ENCODE measurements around the gene RGR. TPM values are rescaled to one million over a fixed set of nuclear protein-coding genes. Genes with fewer than 3 reads are reported as not detected.

Gene RGR
- total RNA-seq, 2 experiments from 2014 or later, result not detected

DNA sequence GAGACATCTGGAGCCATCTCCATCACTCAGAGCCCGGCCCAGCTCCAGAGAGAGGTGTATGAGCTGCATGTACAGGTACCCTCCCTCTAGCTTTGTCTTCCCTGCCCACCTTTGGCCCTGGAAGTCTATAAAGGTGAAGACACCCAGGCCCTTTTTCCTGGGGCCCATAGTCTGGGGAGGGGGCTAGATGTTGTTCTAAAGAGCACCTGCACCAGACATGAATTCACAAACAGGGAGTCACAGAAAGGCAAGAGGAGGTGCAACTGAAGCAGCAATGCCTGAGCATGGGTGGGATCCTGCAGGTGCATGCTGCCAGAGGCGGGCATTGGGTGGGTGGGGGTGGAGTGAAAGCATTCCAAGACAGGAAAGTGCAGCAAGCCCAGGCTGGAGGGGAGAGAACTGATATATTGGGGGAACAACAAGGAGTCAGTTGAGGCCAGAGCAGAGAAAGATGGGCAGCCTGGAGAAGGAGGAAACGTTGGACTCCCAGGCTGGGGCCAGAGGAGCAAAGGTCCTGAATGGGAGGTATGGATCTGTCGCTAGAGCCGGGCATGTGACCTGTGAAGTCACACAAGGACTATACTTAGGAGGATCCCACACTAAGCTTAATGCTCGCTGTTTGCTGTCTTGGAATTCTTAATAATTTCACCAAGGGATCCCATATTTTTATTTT is 38.9 kb upstream of the RGR start:
- Mint-ChIP-seq H3K27me3 (peaks cover 5% of the 10 kb centered on the region), H3K27ac (no peak overlapping the region), H3K36me3 (no peaks in the 10 kb centered on the region), H3K9me3 (no peaks in the 10 kb centered on the region), H3K4me3 (no peak overlapping the region), H3K4me1 (peaks cover 3% of the 10 kb centered on the region)
- POLR2A ChIA-PET, result no interaction called here
- DNase-seq (no peak), ATAC-seq (ENCODE audit: low read depth) (no peak)

DNA sequence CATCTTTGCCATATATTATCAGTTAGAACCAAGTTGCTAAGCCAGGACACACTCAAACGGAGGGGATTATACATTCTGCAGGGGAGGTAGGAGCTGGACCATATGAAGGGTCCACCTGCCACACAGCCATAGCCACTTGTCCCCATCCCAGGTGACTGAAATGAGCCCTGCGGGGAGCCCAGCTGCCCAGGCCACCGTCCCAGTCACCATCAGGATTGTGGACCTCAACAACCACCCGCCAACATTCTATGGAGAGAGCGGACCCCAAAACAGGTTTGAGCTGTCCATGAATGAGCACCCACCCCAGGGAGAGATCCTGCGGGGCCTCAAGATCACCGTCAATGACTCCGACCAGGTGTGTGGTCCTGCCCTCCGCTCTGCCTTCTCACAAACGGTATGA is 36.8 kb upstream of the RGR start:
- Mint-ChIP-seq H3K27me3 (peaks cover 5% of the 10 kb centered on the region), H3K4me1 (peaks cover 3% of the 10 kb centered on the region)
- POLR2A ChIA-PET, result no interaction called here

DNA sequence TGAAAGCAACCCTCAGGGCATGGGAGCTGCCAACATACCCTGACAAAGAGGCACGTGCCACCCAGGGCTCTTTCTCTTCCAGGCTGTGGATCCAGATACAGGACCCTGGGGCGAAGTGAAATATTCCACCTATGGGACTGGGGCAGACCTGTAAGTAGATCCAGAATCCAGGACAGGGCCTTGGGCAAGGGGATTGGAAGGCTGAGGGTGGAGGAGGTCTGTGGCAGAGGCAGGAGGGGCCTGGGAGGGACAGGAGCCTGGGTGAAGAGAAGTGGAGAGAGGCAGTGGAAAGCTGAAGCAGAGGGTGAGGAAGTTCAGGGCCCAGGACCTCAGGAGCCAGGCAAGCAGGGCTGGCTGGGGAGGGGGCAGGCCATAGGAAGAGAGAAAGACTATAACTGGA is 33.3 kb upstream of the RGR start:
- H3K27ac Mint-ChIP-seq, result no peak overlapping the region
- ATAC-seq (ENCODE audit: low read depth) (no peak), DNase-seq (no peak)
- no peaks in the 10 kb centered on the region for H3K36me3 Mint-ChIP-seq
- POLR2A ChIA-PET, result no interaction called here
- H3K27me3 Mint-ChIP-seq, result peaks cover 5% of the 10 kb centered on the region
- H3K4me1 Mint-ChIP-seq, result no peaks in the 10 kb centered on the region
- no peaks in the 10 kb centered on the region for H3K9me3 Mint-ChIP-seq
- H3K4me3 Mint-ChIP-seq, result no peak overlapping the region

More for the DNA sequence above, 36.8 kb upstream of the RGR start:
- DNase-seq (no peak), ATAC-seq (ENCODE audit: low read depth) (no peak)
- no peak overlapping the region for H3K27ac Mint-ChIP-seq
- H3K4me3 Mint-ChIP-seq, result no peak overlapping the region
- no peaks in the 10 kb centered on the region for H3K9me3 Mint-ChIP-seq
- H3K36me3 Mint-ChIP-seq, result no peaks in the 10 kb centered on the region

DNA sequence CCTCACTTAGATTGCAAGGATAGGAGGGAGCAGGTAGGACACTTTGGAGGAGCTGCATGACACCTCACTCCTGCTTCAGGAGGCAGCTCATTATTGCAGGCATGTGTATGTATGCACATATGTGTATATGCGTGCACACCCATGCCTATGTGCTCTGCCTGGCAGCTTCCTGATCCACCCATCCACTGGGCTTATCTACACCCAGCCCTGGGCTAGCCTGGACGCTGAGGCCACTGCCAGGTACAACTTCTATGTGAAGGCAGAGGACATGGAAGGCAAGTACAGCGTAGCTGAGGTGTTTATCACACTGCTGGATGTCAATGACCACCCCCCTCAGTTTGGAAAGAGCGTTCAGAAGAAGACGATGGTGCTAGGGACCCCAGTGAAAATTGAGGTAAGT is 32.8 kb upstream of the RGR start:
- Mint-ChIP-seq H3K4me3 (no peak overlapping the region), H3K4me1 (no peaks in the 10 kb centered on the region), H3K27me3 (peaks cover 8% of the 10 kb centered on the region), H3K27ac (no peak overlapping the region), H3K36me3 (no peaks in the 10 kb centered on the region), H3K9me3 (no peaks in the 10 kb centered on the region)
- DNase-seq (no peak), ATAC-seq (ENCODE audit: low read depth) (no peak)
- POLR2A ChIA-PET, result no interaction called here

DNA sequence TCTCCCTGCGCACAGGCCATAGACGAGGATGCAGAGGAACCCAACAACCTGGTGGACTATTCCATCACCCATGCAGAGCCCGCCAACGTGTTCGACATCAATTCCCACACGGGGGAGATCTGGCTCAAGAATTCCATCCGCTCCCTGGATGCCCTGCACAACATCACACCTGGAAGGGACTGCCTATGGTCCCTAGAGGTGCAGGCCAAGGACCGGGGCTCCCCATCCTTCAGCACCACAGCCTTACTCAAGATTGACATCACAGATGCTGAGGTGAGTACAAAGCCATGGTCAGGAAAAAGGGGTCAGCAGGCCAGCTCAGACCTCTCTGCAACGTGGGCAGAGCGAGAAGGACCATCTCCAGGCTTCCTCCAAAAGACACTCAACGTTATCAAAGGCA is 31.8 kb upstream of the RGR start:
- H3K4me3 Mint-ChIP-seq, result no peak overlapping the region
- H3K27me3 Mint-ChIP-seq, result peaks cover 8% of the 10 kb centered on the region
- no peaks in the 10 kb centered on the region for H3K4me1 Mint-ChIP-seq
- H3K9me3 Mint-ChIP-seq, result no peaks in the 10 kb centered on the region
- POLR2A ChIA-PET, result no interaction called here
- no peak for DNase-seq
- H3K27ac Mint-ChIP-seq, result no peak overlapping the region
- H3K36me3 Mint-ChIP-seq, result no peaks in the 10 kb centered on the region
- no peak for ATAC-seq (ENCODE audit: low read depth)

DNA sequence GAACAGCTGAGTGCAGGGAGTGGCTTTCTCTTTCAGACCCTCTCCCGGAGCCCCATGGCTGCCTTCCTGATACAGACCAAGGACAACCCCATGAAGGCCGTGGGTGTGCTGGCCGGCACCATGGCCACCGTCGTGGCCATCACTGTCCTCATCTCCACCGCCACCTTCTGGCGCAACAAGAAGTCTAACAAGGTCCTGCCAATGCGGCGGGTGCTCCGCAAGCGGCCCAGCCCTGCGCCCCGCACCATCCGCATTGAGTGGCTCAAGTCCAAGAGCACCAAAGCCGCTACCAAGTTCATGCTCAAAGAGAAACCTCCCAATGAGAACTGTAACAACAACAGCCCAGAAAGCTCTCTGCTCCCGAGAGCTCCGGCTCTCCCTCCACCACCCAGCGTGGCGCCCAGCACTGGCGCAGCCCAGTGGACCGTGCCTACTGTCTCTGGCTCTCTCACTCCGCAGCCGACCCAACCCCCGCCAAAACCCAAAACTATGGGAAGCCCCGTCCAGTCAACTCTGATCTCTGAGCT is 30.7 kb upstream of the RGR start:
- Mint-ChIP-seq H3K4me1 (no peaks in the 10 kb centered on the region), H3K9me3 (no peaks in the 10 kb centered on the region), H3K4me3 (peak overlapping the region; percentile 59), H3K36me3 (no peaks in the 10 kb centered on the region), H3K27me3 (peaks cover 3% of the 10 kb centered on the region), H3K27ac (no peak overlapping the region)
- POLR2A ChIA-PET, result no interaction called here
- DNase-seq (no peak), ATAC-seq (ENCODE audit: low read depth) (peak; percentile 17)

DNA sequence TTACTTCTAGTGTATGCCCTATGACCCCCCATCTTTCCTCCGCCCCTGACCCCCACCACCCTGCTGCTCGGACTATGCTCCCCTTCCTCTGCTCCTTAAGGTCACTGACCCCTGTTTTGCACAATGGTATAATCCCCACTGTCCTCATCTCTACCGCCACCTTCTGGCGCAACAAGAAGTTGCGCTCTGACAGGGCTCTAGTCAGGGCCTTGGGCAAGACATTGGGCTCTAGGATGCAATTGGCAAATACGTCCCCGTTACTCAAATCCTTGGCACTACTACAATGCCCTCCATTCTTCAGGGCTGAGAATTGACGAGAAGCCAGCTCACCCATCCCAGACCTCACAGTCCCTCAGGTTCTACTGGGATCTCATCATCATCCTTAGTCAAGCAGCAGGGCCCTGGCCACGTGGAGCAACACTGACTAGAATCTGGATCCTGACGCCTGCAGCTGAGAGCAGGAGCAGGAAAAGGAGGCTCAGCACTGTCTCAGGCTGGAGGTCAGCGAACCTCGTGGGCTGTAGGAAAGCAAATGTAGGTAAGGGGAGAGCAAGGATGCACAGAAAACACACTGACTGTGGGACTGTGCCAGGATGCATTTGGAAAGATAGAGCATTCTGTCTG is 30.1 kb upstream of the RGR start:
- Mint-ChIP-seq H3K4me1 (no peaks in the 10 kb centered on the region), H3K27ac (peak overlapping the region; percentile 44), H3K9me3 (peaks cover 2% of the 10 kb centered on the region), H3K27me3 (peaks cover 3% of the 10 kb centered on the region), H3K36me3 (no peaks in the 10 kb centered on the region), H3K4me3 (peak overlapping the region; percentile 59)
- POLR2A ChIA-PET, result no interaction called here
- ATAC-seq (ENCODE audit: low read depth) (peak; percentile 91), DNase-seq (peak; percentile 66)

DNA sequence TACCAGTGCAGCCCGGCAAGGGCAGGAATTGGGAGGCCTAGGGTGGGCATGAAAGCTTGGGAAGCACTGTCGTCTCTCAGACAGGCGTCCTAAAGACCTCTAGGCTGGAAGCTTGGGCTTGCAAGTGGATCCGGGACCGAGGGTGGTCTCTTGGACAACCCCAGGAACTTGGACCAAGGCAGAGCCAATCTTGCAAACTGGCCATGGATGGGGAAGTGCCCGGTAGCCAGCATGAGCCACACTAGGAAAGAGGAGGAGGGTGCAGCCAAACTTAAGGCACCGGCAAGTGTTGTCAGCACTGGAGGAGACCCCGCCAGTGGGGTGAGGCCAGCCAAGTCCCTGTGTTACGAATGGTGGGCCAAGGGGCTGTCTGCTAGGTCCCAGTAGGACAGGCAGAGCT is 28.0 kb upstream of the RGR start:
- no peak overlapping the region for H3K4me3 Mint-ChIP-seq
- POLR2A ChIA-PET, result no interaction called here
- peaks cover 3% of the 10 kb centered on the region for H3K27me3 Mint-ChIP-seq
- H3K9me3 Mint-ChIP-seq, result peaks cover 2% of the 10 kb centered on the region
- DNase-seq, result no peak
- no peak overlapping the region for H3K27ac Mint-ChIP-seq
- no peak for ATAC-seq (ENCODE audit: low read depth)
- no peaks in the 10 kb centered on the region for H3K36me3 Mint-ChIP-seq
- H3K4me1 Mint-ChIP-seq, result no peaks in the 10 kb centered on the region

DNA sequence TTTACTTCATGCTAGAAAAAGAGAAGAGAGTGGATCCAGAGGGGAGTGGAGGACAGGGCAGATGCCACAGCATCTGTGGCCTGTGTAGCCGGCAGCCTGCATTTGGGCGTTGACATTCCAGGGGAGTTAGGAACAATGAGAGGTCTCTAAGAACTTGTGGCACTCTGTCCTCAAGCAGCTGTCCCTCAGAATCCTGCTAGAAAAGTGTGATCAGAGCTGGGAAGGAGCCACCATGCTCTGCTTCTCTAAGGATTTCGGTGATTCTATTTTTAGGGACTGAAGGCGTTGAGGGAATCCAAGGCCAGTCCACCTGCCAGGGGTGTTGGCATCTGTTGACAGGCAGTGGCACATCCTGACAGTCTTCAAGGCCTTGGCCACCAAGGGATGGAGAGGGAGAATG is 27.1 kb upstream of the RGR start:
- POLR2A ChIA-PET, result no interaction called here
- no peak overlapping the region for H3K27ac Mint-ChIP-seq
- no peak for ATAC-seq (ENCODE audit: low read depth)
- H3K27me3 Mint-ChIP-seq, result peaks cover 3% of the 10 kb centered on the region
- H3K36me3 Mint-ChIP-seq, result no peaks in the 10 kb centered on the region
- H3K9me3 Mint-ChIP-seq, result peaks cover 2% of the 10 kb centered on the region
- no peak for DNase-seq
- H3K4me3 Mint-ChIP-seq, result no peak overlapping the region
- no peaks in the 10 kb centered on the region for H3K4me1 Mint-ChIP-seq

DNA sequence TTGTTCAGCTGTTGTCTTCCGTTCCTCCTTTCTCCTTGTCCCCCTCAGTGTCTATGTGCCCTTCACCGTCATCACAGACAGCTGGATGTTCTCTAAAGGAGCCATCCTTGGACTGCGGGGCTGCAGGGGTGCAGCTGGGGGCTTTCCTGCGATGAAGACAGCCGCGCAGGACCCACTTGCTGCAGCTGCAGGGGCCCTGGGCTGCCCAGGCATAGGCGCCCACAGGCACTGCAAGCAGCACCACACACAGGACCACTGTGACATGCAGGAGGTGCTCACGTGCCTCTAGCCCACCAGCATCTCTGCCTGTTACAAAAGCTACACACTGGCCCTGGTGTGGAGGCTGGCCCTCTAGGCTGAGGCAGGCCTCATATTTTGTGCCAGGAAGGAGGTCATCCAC is 22.9 kb upstream of the RGR start:
- ATAC-seq (ENCODE audit: low read depth), result no peak
- no peaks in the 10 kb centered on the region for H3K27me3 Mint-ChIP-seq
- POLR2A ChIA-PET, result no interaction called here
- no peak overlapping the region for H3K4me3 Mint-ChIP-seq
- peaks cover 2% of the 10 kb centered on the region for H3K9me3 Mint-ChIP-seq
- DNase-seq, result no peak
- no peaks in the 10 kb centered on the region for H3K36me3 Mint-ChIP-seq
- H3K4me1 Mint-ChIP-seq, result no peaks in the 10 kb centered on the region
- no peak overlapping the region for H3K27ac Mint-ChIP-seq

DNA sequence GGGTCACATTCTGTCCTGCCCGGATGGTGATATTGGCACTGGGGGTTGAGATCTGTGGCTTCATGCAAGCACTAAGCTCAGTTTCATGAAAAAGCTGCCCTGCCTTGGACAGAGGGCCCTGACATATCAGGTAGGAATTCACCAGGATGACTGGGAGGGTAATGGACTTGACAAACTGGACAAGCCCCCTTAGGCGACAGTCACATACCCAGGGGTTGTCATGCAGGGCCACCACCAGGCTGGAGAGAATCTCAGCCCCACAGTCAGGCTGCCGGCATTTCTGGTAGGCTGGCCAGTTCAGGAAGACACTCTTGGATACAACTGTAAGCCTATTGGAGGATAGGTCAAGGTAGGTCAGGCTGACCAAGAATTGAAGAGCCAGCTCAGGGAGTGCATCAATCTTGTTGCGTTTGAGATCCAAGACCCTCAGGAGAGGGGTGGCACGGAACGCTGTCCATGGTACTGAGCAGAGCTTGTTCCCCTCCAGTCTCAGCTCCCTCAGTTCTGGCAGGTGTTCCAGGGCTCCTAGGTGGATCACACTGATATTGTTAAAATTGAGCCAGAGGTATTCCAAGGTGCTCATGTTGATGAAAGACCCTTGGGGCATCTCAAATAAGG is 20.3 kb upstream of the RGR start:
- H3K4me3 Mint-ChIP-seq, result no peak overlapping the region
- DNase-seq, result no peak
- no peaks in the 10 kb centered on the region for H3K4me1 Mint-ChIP-seq
- POLR2A ChIA-PET, result no interaction called here
- no peaks in the 10 kb centered on the region for H3K36me3 Mint-ChIP-seq
- no peaks in the 10 kb centered on the region for H3K9me3 Mint-ChIP-seq
- ATAC-seq (ENCODE audit: low read depth), result no peak
- H3K27me3 Mint-ChIP-seq, result peaks cover 18% of the 10 kb centered on the region
- H3K27ac Mint-ChIP-seq, result no peak overlapping the region

DNA sequence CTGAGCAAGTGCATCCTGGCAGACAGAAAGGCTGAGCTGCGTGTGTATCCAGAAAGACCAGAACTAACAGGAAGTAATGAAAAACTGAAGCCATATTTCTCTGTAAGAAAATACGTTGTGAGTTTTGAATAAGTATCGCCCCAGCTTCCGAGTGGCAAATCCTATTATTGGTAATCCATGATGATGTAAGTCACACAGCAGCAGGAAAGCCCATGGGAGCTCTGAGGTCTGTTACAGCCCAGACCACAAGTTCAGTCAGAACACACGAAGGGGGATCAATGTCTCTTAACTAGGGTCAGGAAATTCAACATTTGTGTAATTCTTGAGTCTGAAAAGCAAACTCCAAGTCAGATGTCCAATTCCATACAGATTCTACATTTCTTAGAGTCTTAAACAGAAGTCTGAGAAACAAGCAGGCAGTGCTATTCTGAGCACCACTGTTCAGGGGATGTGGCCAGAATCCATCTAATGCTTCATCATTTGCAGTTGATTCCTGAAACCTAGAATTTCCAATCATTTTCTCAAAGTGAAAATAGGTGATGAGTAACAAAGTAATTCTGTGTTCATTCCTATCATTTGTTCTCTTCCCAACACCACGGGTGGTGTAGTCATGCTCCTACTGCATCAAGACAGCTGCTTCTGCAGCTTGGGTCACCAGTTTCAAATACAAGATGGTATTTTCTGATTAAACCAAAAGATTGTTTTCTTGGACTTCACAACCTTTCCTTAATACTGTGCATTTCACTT is 19.3 kb upstream of the RGR start, which contains the start of gene LRIT2:
Gene LRIT2, minus strand, starts transcription at position 118 of the 747 bp plus-strand sequence. Its CDS starts 24 bp downstream, at position 94.
- POLR2A ChIA-PET, result no interaction called here
- no peak within 1 kb of the TSS for H3K4me3 Mint-ChIP-seq
- peaks cover 19% of the 10 kb centered on the region for H3K27me3 Mint-ChIP-seq
- H3K4me1 Mint-ChIP-seq, result no peaks in the 10 kb centered on the region
- no peaks in the 10 kb centered on the region for H3K36me3 Mint-ChIP-seq
- DNase-seq (no peak), ATAC-seq (ENCODE audit: low read depth) (no peak)
- H3K9me3 Mint-ChIP-seq, result no peaks in the 10 kb centered on the region
- no peak within 1 kb of the TSS for H3K27ac Mint-ChIP-seq

DNA sequence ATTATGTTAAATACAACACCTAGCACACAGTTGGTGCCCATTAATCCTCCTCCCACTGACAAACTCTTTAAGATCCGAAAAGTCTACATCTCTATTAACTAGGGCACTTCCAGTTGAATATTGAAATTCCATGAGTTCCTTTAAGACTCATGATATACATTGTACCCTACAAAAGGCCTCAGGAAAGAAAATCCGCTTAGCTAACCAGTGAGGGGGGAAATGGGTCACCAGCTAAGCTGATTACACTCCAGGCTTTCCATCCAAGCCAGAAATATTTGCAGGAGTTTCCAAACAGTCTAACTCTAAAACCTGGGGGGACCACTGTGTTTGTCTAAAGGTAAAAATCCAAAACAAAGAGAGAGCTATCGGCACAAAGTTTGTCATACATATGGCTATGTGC is 18.2 kb upstream of the RGR start:
- H3K9me3 Mint-ChIP-seq, result no peaks in the 10 kb centered on the region
- no peak for DNase-seq
- H3K36me3 Mint-ChIP-seq, result no peaks in the 10 kb centered on the region
- H3K4me1 Mint-ChIP-seq, result no peaks in the 10 kb centered on the region
- POLR2A ChIA-PET, result no interaction called here
- no peak overlapping the region for H3K27ac Mint-ChIP-seq
- peaks cover 19% of the 10 kb centered on the region for H3K27me3 Mint-ChIP-seq
- no peak for ATAC-seq (ENCODE audit: low read depth)
- no peak overlapping the region for H3K4me3 Mint-ChIP-seq

All from activated naive CD8-positive, alpha-beta T cell treated with anti-CD3 and anti-CD28 coated beads, Interleukin-2, amount 10 ng/mL, durations not matched to agents 7 days and 5 days (primary cell).